ENCODE data around the gene MRPL3. TPM values are rescaled to one million over a fixed set of nuclear protein-coding genes. Genes with fewer than 3 reads are reported as not detected.

Gene MRPL3
- polyA plus RNA-seq, 3 donors, result 122 to 136 (median 131) TPM

GRCh38 chr3:131421957-131422498 is 80.7 kb downstream of the MRPL3 start:
- no peak for DNase-seq (ENCODE audit: low read depth in 3 of 3, low spot score in 2 of 3)

GRCh38 chr3:131421301-131421700 is 81.5 kb downstream of the MRPL3 start:
- DNase-seq (ENCODE audit: low read depth in 3 of 3, low spot score in 2 of 3), result no peak

DNA sequence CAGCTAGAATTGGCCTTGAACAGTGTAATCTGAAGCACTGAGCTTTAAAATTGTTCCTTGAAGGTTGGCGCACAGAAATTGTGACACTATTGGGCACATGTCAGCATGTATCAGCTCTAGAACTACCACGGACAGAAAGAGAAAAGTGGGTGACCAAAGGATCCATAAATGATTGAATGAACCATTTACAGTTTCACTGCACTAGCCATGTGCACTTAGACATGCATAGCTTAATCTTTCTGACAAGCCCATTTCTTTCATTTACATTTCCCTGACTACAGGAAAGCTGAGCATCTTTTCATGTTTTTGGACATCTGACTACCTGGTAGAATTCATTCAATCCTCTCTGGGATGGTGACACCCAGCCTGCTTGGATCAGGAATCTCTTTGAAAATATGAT is 85.0 kb downstream of the MRPL3 start:
- DNase-seq (ENCODE audit: low read depth in 3 of 3, low spot score in 2 of 3), result no peak

Other genes with a start within 250 kb of the MRPL3 start
- 10 to 100 TPM; 41.1 to 48.6 (median 42.2) TPM for gene NUDT16, start 121.2 kb downstream of the MRPL3 start, polyA plus RNA-seq (ENCODE audit: insufficient read length in 3 of 3)

All from right renal cortex interstitium (tissue), 3 donors.